Stimulated activated CD8-positive, alpha-beta memory T cell treated with anti-CD3 and anti-CD28 coated beads, Interleukin-4, amount 100 ng/mL, for 1 hour (primary cell): ENCODE results near the gene LRRC1.

Source experiments
- DNase-seq, 2 donors: peaks; one replicate each; pipeline ENCODE4 v3.0.0-alpha.2; 2020; ENCODE audit warnings: low read depth in 2 of 2, low spot score in 1 of 2

LRRC1 gene

GRCh38 chr6:53956068-53956711 lies 161.4 kb downstream of the LRRC1 start:
- DNase-seq: no peak

DNA sequence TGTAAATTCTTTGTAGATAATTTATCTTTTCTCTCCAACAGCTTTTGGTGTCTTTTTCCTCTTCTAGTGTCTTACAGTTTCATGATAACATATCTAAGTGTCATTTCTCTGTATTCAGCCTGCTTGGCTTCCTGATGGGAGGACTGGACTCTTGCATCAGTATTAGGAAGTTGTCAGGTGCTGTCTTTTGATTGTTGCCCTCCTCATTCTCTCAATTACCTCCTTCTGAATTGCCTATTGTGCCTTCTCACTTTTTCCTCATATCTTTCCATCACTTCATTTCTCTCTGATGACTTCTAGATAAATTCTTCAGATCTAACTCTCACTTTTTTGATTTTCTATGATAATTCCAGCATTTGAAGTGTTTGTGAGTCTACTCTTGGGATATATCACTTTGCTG lies 162.0 kb downstream of the LRRC1 start:
- no peak for DNase-seq

DNA sequence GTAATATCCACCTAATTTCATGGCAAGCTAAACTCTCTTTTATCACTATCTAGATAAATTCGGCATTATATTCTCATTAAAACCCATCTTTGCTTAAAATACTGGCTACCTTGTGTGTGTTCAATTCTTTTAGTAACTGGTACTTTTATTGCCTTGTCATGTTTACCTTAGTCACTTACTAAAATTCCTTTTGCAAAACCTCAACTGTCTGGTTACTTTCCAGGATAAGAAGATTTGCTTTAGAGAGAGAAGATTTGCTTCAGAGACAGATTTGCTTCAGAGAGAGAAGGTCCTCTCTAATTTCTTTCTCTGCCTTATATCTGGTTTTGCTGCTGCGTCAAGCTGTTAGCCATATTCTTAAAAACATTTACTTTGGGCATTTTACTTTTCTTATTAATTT lies 164.9 kb downstream of the LRRC1 start:
- DNase-seq: no peak

DNA sequence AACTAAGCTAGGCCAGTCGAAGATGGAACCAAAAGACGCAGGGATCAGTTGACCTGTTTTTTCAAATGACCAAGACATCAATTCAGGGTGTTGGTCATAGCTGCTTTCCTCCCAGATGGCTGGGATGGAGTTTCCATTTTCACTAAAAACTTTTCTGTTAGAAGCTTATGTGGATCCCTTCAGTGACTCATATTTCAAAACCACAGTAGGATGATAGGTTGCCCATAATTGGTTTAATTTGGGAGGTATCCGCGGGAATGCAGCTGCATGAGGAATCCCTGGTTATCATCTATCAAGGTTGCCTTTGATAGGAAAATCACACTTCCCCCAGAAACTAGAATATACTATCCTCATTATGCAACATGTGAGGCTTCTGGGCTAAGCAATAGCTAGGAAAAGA lies 165.5 kb downstream of the LRRC1 start:
- DNase-seq: no peak

- DNase-seq: no peak
Observed at GRCh38 chr6:53961679-53962370, 167.0 kb downstream of the LRRC1 start.

- DNase-seq: no peak
Observed at GRCh38 chr6:53962646-53963045, 167.8 kb downstream of the LRRC1 start.

- DNase-seq: no peak
Observed at GRCh38 chr6:53967415-53967814, 172.6 kb downstream of the LRRC1 start.
